HG02870 (cell line): Measurements from ENCODE around the gene PRKCE.
"Not testable (repeated sequence)": the region's sequence is repeated elsewhere in the genome, so short reads cannot be mapped to it uniquely, and the experiment has no call there.

Source experiments
- ATAC-seq: cut with Tn5 transposase; IDR thresholded peaks from one replicate; pipeline ENCODE4 v1.9.1; 2021; ENCODE audit warnings: mild to moderate bottlenecking, moderate library complexity; ENCODE audit not compliant: unreplicated experiment

Gene PRKCE

GRCh38 chr2:45901468-45902032, 250.1 kb downstream of the PRKCE start:
- no peak for ATAC-seq

- no peak for ATAC-seq
Measured at GRCh38 chr2:45902380-45902779, 250.9 kb downstream of the PRKCE start.

GRCh38 chr2:45902781-45903375, 251.4 kb downstream of the PRKCE start:
- no peak for ATAC-seq

GRCh38 chr2:45904267-45904945, 252.9 kb downstream of the PRKCE start:
- ATAC-seq = peak; percentile 65

- ATAC-seq = no peak
Measured at GRCh38 chr2:45904946-45905631, 253.6 kb downstream of the PRKCE start.

GRCh38 chr2:45905632-45905958, 254.1 kb downstream of the PRKCE start:
- ATAC-seq = no peak

GRCh38 chr2:45907592-45907991, 256.1 kb downstream of the PRKCE start:
- ATAC-seq = no peak

- ATAC-seq = no peak
Measured at GRCh38 chr2:45908316-45909170, 257.1 kb downstream of the PRKCE start.

GRCh38 chr2:45909171-45909565, 257.7 kb downstream of the PRKCE start:
- ATAC-seq = no peak

GRCh38 chr2:45909677-45910191, 258.3 kb downstream of the PRKCE start:
- ATAC-seq = peak; percentile 82

GRCh38 chr2:45910473-45911060, 259.1 kb downstream of the PRKCE start:
- ATAC-seq = no peak

- ATAC-seq = no peak
Measured at GRCh38 chr2:45911538-45911937, 260.1 kb downstream of the PRKCE start.

- ATAC-seq = no peak
Measured at GRCh38 chr2:45912109-45912508, 260.6 kb downstream of the PRKCE start.

GRCh38 chr2:45913539-45913938, 262.1 kb downstream of the PRKCE start:
- ATAC-seq = no peak

GRCh38 chr2:45915523-45915922, 264.0 kb downstream of the PRKCE start:
- no peak for ATAC-seq

- not testable (repeated sequence) for ATAC-seq
Measured at GRCh38 chr2:45917561-45918176, 266.2 kb downstream of the PRKCE start.

- ATAC-seq = no peak
Measured at GRCh38 chr2:45918463-45919159, 267.1 kb downstream of the PRKCE start.

- peak; percentile 33 for ATAC-seq
Measured at GRCh38 chr2:45919160-45919650, 267.7 kb downstream of the PRKCE start.

- peak; percentile 41 for ATAC-seq
Measured at GRCh38 chr2:45919711-45920111, 268.2 kb downstream of the PRKCE start.
